Endothelial cell of umbilical vein (primary cell): ENCODE data around the gene DDX54. TPM values are rescaled to one million over a fixed set of nuclear protein-coding genes. Genes with fewer than 3 reads are reported as not detected.
"Not testable (repeated sequence)": the region's sequence is repeated elsewhere in the genome, so short reads cannot be mapped to it uniquely, and the experiment has no call there.

ENCODE experiments used
- BruUV-seq: library from RNA; stranded (reverse); fragments of 400-500 nt; replicated peaks from 2 replicates; lab custom pipeline; 2021; lab: Mats Ljungman, UMichigan
- CTCF ChIA-PET: fragments of 300-600, 350-600 bp; sonication (Branson Sonifier 250); formaldehyde crosslinking; loops from one replicate; lab custom pipeline; 2021; ENCODE audit warnings: antibody characterized with exemption, inconsistent platforms; lab: Charles Lee
- POLR2A ChIA-PET: fragments of 300-600, 350-600 bp; sonication (Branson Sonifier 250); formaldehyde crosslinking; loops from one replicate; lab custom pipeline; 2021; ENCODE audit warnings: antibody characterized with exemption, inconsistent platforms; lab: Charles Lee
- DNase-seq: peaks from one replicate; pipeline ENCODE4 v3.0.0-alpha.2; 2011; ENCODE audit warnings: low read depth, low spot score
- FAIRE-seq: peaks from 2 replicates; lab custom pipeline; 2011; peaks lifted over from hg19 to GRCh38; lab: Jason Lieb, UNC
- H2AFZ ChIP-seq: 2 replicates; pipeline ENCODE4 v1.6.0; 2012; ENCODE audit warnings: low read depth, low read length, control low read depth, inconsistent platforms
- H3K27ac ChIP-seq: 2 replicates; pipeline ENCODE4 v1.5.1; 2011; ENCODE audit warnings: low read depth, mild to moderate bottlenecking, control low read depth, low read length, moderate library complexity; ENCODE audit not compliant: insufficient read depth
- H3K27me3 ChIP-seq, 2 experiments: 2 replicates each; pipeline versions ENCODE4 v1.6.0 to v1.6.1; 2011; ENCODE audit warnings: low read length in 2 of 2, mixed read lengths in 1 of 2; ENCODE audit not compliant: control insufficient read depth in 2 of 2, insufficient read depth in 2 of 2
- H3K36me3 ChIP-seq, 2 experiments: 2 replicates in 1 of 2; 3 replicates in 1 of 2; pipeline ENCODE4 v1.5.1; 2011; ENCODE audit warnings: low read length in 2 of 2, mild to moderate bottlenecking in 1 of 2, moderate library complexity in 1 of 2; ENCODE audit not compliant: control insufficient read depth in 2 of 2, insufficient read depth in 2 of 2; ENCODE audit errors: extremely low read depth in 1 of 2
- H3K4me1 ChIP-seq: 3 replicates; pipeline ENCODE4 v1.5.1; 2011; ENCODE audit warnings: mild to moderate bottlenecking, low read length; ENCODE audit not compliant: control insufficient read depth, insufficient read depth; ENCODE audit errors: extremely low read depth
- H3K4me2 ChIP-seq: 2 replicates; pipeline ENCODE4 v1.6.1; 2011; ENCODE audit warnings: low read length, control low read depth, mixed read lengths; ENCODE audit not compliant: insufficient read depth
- H3K4me3 ChIP-seq, 3 experiments: fragments of 200-600 bp in 1 of 3; sonication (generic), shearing (Covaris generic) in 1 of 3; replicated peaks in 1 of 3; 2 replicates each; pipeline ENCODE4 v1.5.1; 2011 to 2016; ENCODE audit warnings: control low read depth in 3 of 3, low read length in 3 of 3, mild to moderate bottlenecking in 2 of 3, inconsistent platforms in 1 of 3, low read depth in 1 of 3, moderate library complexity in 1 of 3; ENCODE audit not compliant: insufficient read depth in 1 of 3
- H3K79me2 ChIP-seq: 2 replicates; pipeline ENCODE4 v1.6.0; 2012; ENCODE audit warnings: low read length, inconsistent platforms; ENCODE audit not compliant: control insufficient read depth, insufficient read depth
- H3K9ac ChIP-seq: replicated peaks from 2 replicates; pipeline ENCODE3; 2011; ENCODE audit warnings: low read length, control low read depth; ENCODE audit not compliant: insufficient read depth; ENCODE audit errors: extremely low read depth
- H3K9me1 ChIP-seq: replicated peaks from 3 replicates; pipeline ENCODE4 v1.6.0; 2011; ENCODE audit warnings: mild to moderate bottlenecking, low read length; ENCODE audit not compliant: control insufficient read depth, insufficient read depth; ENCODE audit errors: extremely low read depth
- H3K9me3 ChIP-seq: replicated peaks from 2 replicates; pipeline ENCODE4 v1.5.1; 2012; ENCODE audit warnings: low read length, inconsistent platforms; ENCODE audit not compliant: control insufficient read depth, insufficient read depth
- H4K20me1 ChIP-seq: replicated peaks from 2 replicates; pipeline ENCODE3; 2011; ENCODE audit warnings: mild to moderate bottlenecking, low read length; ENCODE audit not compliant: control insufficient read depth, insufficient read depth; ENCODE audit errors: extremely low read depth
- GATA2 ChIP-seq: IDR thresholded peaks from 2 replicates; pipeline ENCODE4 v1.7.0; 2011; ENCODE audit warnings: low read depth, mild to moderate bottlenecking, moderate library complexity, mixed read lengths, low read length; ENCODE audit not compliant: insufficient read length, insufficient read depth
- JUN ChIP-seq: IDR thresholded peaks from 2 replicates; pipeline ENCODE4 v1.6.1; 2011; ENCODE audit warnings: borderline replicate concordance, low read depth; ENCODE audit not compliant: insufficient read length, insufficient read depth
- MAX ChIP-seq: IDR thresholded peaks from 2 replicates; pipeline ENCODE4 v1.6.1; 2011; ENCODE audit not compliant: insufficient read depth, insufficient read length
- dilution Hi-C: fragments of 300-500 bp; cut with MboI; formaldehyde crosslinking; loops from one replicate; pipeline ENCODE4 v1.15.0; 2019; ENCODE audit warnings: low sequenced_read_pairs; ENCODE audit not compliant: extremely low pct_ligation_motif_present
- intact Hi-C: fragments of 100-400 bp; cut with micrococcal nuclease; formaldehyde crosslinking; loops from one replicate; pipeline ENCODE4 v1.10.0; 2022
- polyA plus RNA-seq, 4 experiments: library from polyadenylated mRNA; depleted of rRNA in 3 of 4; stranded (reverse) in 3 of 4; unstranded in 1 of 4; fragments of >200 nt; gene quantifications; 2 replicates each; pipeline versions ENCODE4 v1.2.1 to v1.2.3, GENCODE V29; 2011 to 2012; ENCODE audit warnings: missing spikeins in 1 of 4
- total RNA-seq: library from RNA; stranded (reverse); gene quantifications from 2 replicates; pipeline ENCODE4 v1.2.3, GENCODE V29; 2021

The DDX54 gene
- total and polyA plus RNA-seq, 2 donors (not counting 3 experiments of a cell fraction or from before 2014, with no cell fraction given), result 54.1 to 90.0 TPM

- Histone ChIP-seq H3K4me1 (no peaks in the 10 kb centered on the region), H3K9ac (no peak overlapping the region), H3K79me2 (no peaks in the 10 kb centered on the region), H3K9me3 (no peaks in the 10 kb centered on the region), H3K4me2 (no peak overlapping the region), H3K27ac (no peak overlapping the region), H3K9me1 (no peaks in the 10 kb centered on the region), H2AFZ (no peak overlapping the region), H3K27me3 (no peaks in the 10 kb centered on the region), H3K36me3 (no peaks in the 10 kb centered on the region), H3K4me3 (no peak overlapping the region), H4K20me1 (no peaks in the 10 kb centered on the region)
- dilution Hi-C loops (no loop called here), intact Hi-C loops (no loop called here)
- BruUV-seq, result no TSS peak
- TF ChIP-seq JUN (no peak), GATA2 (no peak), MAX (no peak)
- DNase-seq (no peak), FAIRE-seq (no peak)
- ChIA-PET CTCF (interaction anchor here (1.2 kb wide), 1 partner anchor 19 kb away, joined by 3 read pairs; no protein-coding TSS in a partner anchor), POLR2A (no interaction called here)
Measured at GRCh38 chr12:113118142-113118541, 67.1 kb downstream of the DDX54 start.

- H3K79me2 ChIP-seq, H3K27ac ChIP-seq, H3K9me3 ChIP-seq, BruUV-seq, H4K20me1 ChIP-seq, H3K27me3 ChIP-seq, H3K4me1 ChIP-seq, intact Hi-C loops, POLR2A ChIA-PET, FAIRE-seq, H3K9ac ChIP-seq, dilution Hi-C loops, H3K9me1 ChIP-seq, H2AFZ ChIP-seq, DNase-seq, H3K36me3 ChIP-seq, H3K4me2 ChIP-seq, H3K4me3 ChIP-seq: not testable (repeated sequence)
- CTCF ChIA-PET, result interaction anchor here (1.2 kb wide), 1 partner anchor 19 kb away, joined by 3 read pairs; no protein-coding TSS in a partner anchor
Measured at GRCh38 chr12:113117684-113118083, 67.6 kb downstream of the DDX54 start.
